C4-2B (cell line): Measurements from ENCODE around the gene BNC2.

Source experiments
- CTCF ChIP-seq: fragments of 450-650 bp; conservative IDR thresholded peaks from 2 replicates; pipeline ENCODE4 v1.5.1; 2017; ENCODE audit warnings: mild to moderate bottlenecking
- ZFX ChIP-seq: fragments of 450-650 bp; IDR thresholded peaks from 2 replicates; pipeline ENCODE4 v1.6.1; 2017

GRCh38 chr9:16683326-16683725 lies 187.1 kb downstream of the BNC2 start:
- TF ChIP-seq CTCF = no peak
- no peak for TF ChIP-seq ZFX
